PC-3 (cell line): Measurements from ENCODE around the gene NINJ2.

Experiments used
- CTCF ChIP-seq: fragments of 300-600 bp; sonication (generic); conservative IDR thresholded peaks from 2 replicates; pipeline ENCODE4 v1.5.1; 2017; ENCODE audit warnings: antibody characterized with exemption, low read depth, mild to moderate bottlenecking, low read length
- EZH2 ChIP-seq: fragments of 300-600 bp; sonication (generic); IDR thresholded peaks from one replicate; pipeline ENCODE4 v1.6.1; 2017; ENCODE audit warnings: antibody characterized with exemption, mild to moderate bottlenecking, low read length; ENCODE audit not compliant: unreplicated experiment

GRCh38 chr12:647385-648085 lies 15.7 kb downstream of the NINJ2 start:
- TF ChIP-seq EZH2 (no peak), CTCF (no peak)
